ENCODE measurements around the gene MFGE8. TPM values are rescaled to one million over a fixed set of nuclear protein-coding genes. Genes with fewer than 3 reads are reported as not detected.

The MFGE8 gene
- polyA plus RNA-seq, 2 of the 4 experiments (the other 2 are of a cell fraction) = 206 to 403 TPM

GRCh38 chr15:88900982-88901418, 12.2 kb downstream of the MFGE8 start:
- WGBS (ENCODE audit: missing lambda C conversion rate) = 62% methylated on average over 5 of the region's 5 CpGs
- POLR2A ChIA-PET = no interaction called here
- Histone ChIP-seq H3K9me3 (no peaks in the 10 kb centered on the region), H3K27ac (peak overlapping the region in 1 of 2 experiments; percentile 2; a peak in 2 of 6 replicates), H3K4me1 (peaks cover 45% of the 10 kb centered on the region), H3K4me2 (no peak overlapping the region; the same call in 2 of the 3 replicates), H3K4me3 (no peak overlapping the region)
- CTCF ChIA-PET = interaction anchor here (1.0 to 32.8 kb wide), 11 partner anchors 9 to 424 kb away, joined by 3 to 851 read pairs (median 5); partner anchors contain the start of gene MFGE8
- DNase-seq (ENCODE audit: low read depth in 1 of 2, low spot score in 1 of 2) (no peak), FAIRE-seq (no peak), ATAC-seq (no peak)
- TF ChIP-seq PBX3 (IDR thresholded peaks at IDR 0.05) (no peak), FOSL2 (IDR thresholded peaks at IDR 0.05) (no peak), FOSL2 (CRISPR knock-in tag; IDR thresholded peaks at IDR 0.05) (no peak), EHF (CRISPR knock-in tag; IDR thresholded peaks at IDR 0.05) (no peak), REST (IDR thresholded peaks at IDR 0.05) (no peak), ATOH8 (CRISPR knock-in tag; IDR thresholded peaks at IDR 0.05; ENCODE audit: low read depth) (no peak), HDAC2 (IDR thresholded peaks at IDR 0.05) (no peak), RCOR1 (IDR thresholded peaks at IDR 0.05; ENCODE audit: low read depth, low read length) (no peak), HOXB13 (CRISPR knock-in tag; IDR thresholded peaks at IDR 0.05; ENCODE audit: low read depth) (no peak), CHD2 (IDR thresholded peaks at IDR 0.05; ENCODE audit: low read length, partially characterized antibody) (no peak), SMC3 (IDR thresholded peaks at IDR 0.05) (no peak)

GRCh38 chr15:88900309-88900981, 12.7 kb downstream of the MFGE8 start:
- peak; percentile 10 to 12; a peak in 3 of 6 replicates for ATAC-seq
- no peak overlapping the region for H3K4me3 ChIP-seq
- POLR2A ChIA-PET = no interaction called here
- no peak for FAIRE-seq
- peak overlapping the region; percentile 58 to 74 for H3K27ac ChIP-seq
- CTCF ChIA-PET = interaction anchor here (0.7 to 32.8 kb wide), 13 partner anchors 9 to 423 kb away, joined by 3 to 851 read pairs (median 5); no protein-coding TSS in a partner anchor
- DNase-seq (ENCODE audit: low read depth in 1 of 2, low spot score in 1 of 2) = peak in 1 of 2 experiments; percentile 80
- peaks cover 40% of the 10 kb centered on the region for H3K4me1 ChIP-seq
- no peak for TF ChIP-seq PBX3 (IDR thresholded peaks at IDR 0.05)
- TF ChIP-seq CHD2 (IDR thresholded peaks at IDR 0.05; ENCODE audit: low read length, partially characterized antibody) = no peak
- no peak for TF ChIP-seq GATA3 (IDR thresholded peaks at IDR 0.05; ENCODE audit: borderline replicate concordance)
- TF ChIP-seq USF2 (IDR thresholded peaks at IDR 0.05) = peak; percentile 41; the same call in 1 of the 2 replicates
- 78% methylated on average over 12 of the region's 12 CpGs for WGBS (ENCODE audit: missing lambda C conversion rate)
- H3K4me2 ChIP-seq = peak overlapping the region; percentile 47
- H3K9me3 ChIP-seq = no peaks in the 10 kb centered on the region

Measured in A549 (cell line).